ENCODE measurements around the gene PMEPA1.

GRCh38 chr20:57615445-57615811 is 94.4 kb downstream of the PMEPA1 start:
- TF ChIP-seq CTCF (IDR thresholded peaks at IDR 0.05) (no peak), POLR2A (IDR thresholded peaks at IDR 0.05) (no peak)
